NOMO-1 (cell line): ENCODE results near the gene SSB.
"Not testable (repeated sequence)": the region's sequence is repeated elsewhere in the genome, so short reads cannot be mapped to it uniquely, and the experiment has no call there.

ENCODE experiments used
- DNase-seq, 2 experiments: peaks; one replicate each; lab custom pipeline; 2025; ENCODE audit not compliant: unreplicated experiment in 2 of 2; lab: John Stamatoyannopoulos, UW

Gene SSB

DNA sequence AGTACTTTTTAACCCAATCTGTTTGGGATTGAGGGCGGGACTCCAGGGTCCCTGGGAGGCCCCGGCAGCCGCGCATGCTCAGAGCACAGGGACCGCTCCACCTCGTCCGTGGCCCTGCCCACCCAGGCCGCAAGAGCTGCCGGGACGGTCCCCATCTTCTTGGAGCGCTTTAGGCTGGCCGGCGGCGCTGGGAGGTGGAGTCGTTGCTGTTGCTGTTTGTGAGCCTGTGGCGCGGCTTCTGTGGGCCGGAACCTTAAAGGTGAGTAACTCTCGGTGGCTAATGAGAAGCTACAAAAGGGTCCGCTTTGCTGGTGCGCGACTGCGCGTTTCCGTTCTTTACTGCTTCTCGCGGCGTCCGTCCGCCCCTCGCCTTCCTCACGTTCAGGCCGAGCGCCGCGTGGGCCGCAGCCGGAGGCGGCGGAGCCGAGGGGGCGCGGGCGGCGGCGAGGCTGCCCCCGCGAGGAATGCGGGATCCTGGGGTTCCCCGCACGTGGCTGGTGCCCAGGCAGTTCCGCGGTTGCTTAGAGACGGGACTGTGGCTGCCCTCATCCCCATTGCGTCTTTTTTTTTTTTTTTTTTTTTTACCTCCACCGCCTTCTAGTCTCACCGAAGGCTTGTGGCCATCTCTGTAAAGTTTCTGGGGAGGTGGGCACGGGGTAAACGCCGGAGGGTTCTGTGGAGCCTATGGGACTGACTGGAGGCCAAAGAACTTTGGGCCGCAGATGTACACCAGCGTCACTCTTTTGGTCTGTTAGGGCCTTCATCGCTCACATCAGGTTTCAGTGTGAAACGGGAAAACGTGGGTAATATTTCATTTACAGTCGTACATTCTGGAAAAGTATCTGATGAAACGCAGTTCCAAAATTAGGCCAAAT, at the start of gene SSB:
Gene SSB (plus strand): TSS at position 154 of the 875 bp plus-strand sequence. CDS start 2,090 bp downstream, outside the sequence.
- DNase-seq, result peak; percentile 87 to 94

GRCh38 chr2:169752752-169753151, 45.9 kb upstream of the SSB start:
- DNase-seq, result no peak

GRCh38 chr2:169755083-169755870, 43.4 kb upstream of the SSB start:
- no peak for DNase-seq

DNA sequence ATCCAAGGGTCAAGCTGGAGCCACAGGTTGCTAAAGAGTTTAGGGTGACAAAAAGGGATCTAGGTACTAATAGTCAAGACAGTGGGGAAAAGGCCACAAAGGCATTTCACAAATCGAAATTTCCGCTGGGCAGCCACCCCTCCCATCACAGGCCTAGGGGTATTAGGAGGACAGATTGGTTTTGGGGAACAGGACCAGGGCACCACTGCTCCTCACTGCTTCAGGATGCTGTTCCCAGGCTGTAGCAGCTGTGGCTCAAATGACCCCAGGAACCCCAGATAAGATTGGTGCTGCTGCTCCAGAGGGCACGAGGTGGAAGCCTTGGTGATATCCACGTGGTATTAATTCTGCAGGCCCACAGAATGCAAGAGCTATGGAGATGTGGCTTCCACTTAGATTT, 42.3 kb upstream of the SSB start:
- DNase-seq, result no peak

DNA sequence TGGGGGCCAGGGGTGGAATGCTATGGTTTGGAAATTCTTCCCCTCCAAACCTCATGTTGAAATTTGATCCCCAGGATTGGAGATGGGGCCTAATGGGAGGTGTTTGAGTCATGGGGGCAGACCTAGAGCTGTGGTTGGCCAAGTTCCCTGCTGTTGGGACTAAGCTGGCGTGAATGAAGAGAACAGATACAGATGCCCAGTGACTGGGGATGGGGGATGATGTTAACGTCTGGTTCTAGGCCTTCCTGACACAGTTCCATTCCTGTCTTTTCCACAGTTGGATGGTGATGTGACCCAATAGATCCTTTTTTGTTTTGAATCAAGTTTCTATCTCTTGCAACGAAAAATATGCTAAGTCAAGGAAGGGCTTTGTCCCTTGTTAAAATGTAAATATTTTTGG, 41.3 kb upstream of the SSB start:
- DNase-seq, result no peak

DNA sequence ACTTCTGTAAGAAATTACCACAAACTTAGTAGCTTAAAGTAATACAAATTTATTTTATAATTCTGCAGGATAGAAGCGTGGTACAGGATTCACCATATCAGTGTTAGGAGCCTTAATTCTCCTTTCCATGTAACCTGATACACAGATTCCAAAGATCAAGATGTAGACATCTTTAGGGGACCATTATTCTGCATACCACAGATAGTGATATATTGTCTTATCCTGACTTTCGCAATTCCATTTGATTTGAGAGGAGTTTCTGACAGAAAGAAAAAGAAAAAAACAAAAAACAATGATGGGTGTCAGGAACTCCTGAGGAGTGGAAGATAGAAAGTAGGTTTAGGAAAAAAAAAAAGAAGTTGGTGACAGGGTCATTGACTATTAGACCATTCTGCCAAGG, 40.9 kb upstream of the SSB start:
- DNase-seq, result no peak

DNA sequence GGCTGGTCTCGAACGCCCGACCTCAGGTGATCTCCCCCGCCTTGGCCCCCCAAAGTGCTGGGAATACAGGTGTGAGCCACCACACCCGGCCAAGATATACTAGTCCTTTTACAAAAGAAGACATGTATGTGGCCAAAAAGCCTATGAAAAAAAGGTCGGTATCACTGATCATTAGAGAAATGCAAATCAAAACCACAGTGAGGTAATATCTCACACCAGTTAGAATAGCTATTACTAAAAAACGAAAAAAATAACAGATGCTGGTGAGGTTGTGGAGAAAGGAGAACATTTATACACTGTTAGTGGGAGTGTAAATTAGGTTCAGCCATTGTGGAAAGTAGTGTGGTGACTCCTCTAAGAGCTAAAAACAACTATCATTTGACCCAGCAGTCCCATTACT, 38.7 kb upstream of the SSB start:
- no peak for DNase-seq

DNA sequence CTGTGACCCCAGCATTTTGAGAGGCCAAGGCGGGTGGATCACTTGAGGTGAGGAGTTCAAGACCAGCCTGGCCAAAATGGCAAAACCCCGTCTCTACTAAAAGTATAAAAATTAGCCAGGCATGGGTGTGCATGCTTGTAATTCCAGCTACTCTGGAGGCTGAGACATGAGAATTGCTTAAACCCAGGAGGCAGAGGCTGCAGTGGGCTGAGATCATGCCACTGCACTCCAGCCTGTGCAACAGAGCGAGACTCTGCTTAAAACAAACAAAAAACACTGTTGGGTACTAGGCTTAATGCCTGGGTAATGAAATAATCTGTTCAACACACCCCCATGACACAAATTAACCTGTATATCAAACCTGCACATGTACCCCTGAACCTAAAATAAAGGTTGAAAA, 37.9 kb upstream of the SSB start:
- not testable (repeated sequence) for DNase-seq

GRCh38 chr2:169761251-169761969, 37.3 kb upstream of the SSB start:
- DNase-seq, result no peak

DNA sequence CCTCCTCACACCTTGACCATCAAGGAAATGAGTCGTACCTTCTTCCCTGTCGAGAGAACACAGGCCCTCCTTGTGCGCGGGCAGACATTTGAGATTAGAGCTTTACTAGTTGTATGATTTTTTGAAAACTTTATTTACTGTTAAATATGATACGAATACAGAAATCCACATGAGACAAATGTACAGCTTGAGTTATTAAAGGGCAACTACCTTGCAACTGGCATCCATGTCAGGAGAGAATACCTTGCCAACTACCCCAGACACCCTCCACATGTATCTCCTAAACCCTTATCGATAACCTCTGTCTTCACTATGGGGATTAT, 36.7 kb upstream of the SSB start:
- DNase-seq, result no peak

- no peak for DNase-seq
Observed at GRCh38 chr2:169765523-169765922, 33.1 kb upstream of the SSB start.

DNA sequence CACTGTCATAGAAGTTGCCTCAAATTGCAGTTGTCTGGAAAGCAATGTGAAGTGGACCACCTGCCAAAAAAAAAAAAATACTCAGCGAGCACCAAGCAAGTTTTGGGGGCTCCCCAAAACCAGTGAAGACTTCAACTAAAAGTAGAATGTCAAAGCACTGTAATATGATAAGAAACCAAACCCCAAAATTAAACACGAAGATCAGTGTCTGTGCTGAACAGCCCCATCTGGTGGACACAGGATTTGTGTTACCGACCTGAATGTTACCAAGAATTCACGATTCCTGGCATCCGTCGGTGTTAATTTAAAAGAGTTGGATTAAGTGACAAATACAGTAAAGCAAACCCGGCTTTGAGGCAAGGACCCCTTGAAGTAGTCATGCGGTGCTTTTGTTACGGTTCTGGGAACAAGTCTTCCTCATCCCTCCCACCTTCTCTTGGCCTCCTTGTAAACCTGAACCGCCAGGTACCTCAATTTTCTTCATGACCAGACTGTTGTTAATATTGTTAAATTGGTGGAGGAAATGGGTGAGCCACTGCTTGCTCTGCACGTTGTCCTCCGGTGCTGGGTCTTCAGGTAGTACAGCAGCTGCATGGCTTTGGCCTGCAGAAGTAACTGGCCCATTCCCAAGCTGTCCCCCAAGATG, 31.3 kb upstream of the SSB start:
- DNase-seq, result peak in 1 of 2 experiments; percentile 50

DNA sequence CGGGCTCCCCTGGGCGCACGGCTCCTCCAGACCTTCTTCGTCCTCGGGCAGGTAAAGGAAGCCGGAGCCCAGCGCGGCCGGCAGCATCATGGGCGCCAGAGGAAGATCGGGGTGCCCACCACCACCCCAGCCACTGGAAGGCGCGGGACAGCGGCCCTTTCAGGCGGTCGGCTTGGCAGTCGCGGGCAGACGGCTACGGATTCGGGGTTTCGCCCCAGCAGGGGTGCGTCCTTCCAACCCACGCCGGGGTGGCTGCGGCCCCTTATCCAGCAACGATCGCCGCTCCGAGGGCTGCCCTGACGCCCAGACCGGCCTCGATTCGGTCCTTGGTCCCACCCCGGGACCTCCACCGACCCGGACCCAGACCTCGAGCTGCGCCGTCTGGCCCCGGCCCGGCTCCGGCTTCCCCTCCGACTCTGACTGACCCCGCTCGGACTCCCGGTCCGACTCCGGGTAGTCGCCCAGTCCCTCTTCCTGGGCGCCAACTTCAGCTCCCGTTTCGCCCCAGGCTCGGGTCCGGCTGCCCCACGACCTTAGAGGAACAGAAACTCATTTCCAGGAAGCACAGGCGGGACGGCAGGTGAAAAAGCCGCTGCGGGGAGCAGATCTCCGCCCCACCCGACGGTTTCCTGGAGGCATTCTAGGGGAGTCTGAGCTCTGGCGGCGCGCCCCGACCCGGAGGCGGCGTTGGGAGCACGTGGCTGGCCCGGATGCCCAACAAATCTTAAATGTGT, 30.2 kb upstream of the SSB start:
- DNase-seq, result no peak

- peak; percentile 23 to 43 for DNase-seq
Observed at GRCh38 chr2:169771021-169771420, 27.6 kb upstream of the SSB start.

DNA sequence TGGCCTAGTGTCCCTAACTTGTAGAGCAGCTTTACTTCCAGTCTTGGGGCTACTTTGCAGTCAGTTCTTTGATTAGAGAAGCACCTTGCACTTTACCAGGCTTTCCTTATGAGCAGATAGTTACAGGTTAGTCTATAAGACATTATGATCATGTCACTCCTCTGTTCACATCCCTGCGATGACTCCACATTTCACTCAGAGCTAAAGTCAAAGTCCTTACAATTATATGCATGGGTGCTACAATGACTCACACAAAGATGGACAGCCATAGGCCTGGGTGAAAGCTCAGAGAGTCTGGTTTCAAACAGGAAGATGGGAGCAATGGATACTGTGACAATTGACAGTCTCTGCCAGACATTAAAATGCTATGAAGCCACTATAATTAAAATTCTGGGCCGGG, 27.1 kb upstream of the SSB start:
- no peak for DNase-seq

- DNase-seq, result no peak
Observed at GRCh38 chr2:169772651-169773050, 26.0 kb upstream of the SSB start.

- no peak for DNase-seq
Observed at GRCh38 chr2:169775354-169775753, 23.3 kb upstream of the SSB start.

DNA sequence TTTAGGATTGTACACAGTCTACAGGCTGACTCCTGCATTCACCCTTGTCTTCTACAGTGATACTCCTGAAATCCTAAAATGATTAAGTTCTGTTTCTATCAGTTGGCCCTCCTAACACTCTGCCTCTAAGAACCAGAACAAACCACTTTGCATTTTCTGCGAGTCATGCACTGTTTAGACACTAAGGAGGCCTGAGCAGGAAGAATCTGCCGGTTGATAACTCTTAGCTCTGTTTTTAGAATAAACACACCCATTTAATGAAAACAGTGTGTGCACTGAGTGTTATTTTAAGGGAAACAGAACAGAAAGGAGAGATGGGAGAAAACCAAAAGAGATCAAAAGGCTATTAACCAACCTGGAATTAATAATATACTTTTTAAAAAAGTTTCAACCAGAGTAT, 22.9 kb upstream of the SSB start:
- no peak for DNase-seq

- no peak for DNase-seq
Observed at GRCh38 chr2:169776252-169776761, 22.4 kb upstream of the SSB start.

GRCh38 chr2:169778446-169778845, 20.2 kb upstream of the SSB start:
- no peak for DNase-seq
